GM21526 (cell line): ENCODE results near the gene ZNF292.
"Not testable (repeated sequence)": the region's sequence is repeated elsewhere in the genome, so short reads cannot be mapped to it uniquely, and the experiment has no call there.

Experiments
- ATAC-seq: cut with Tn5 transposase; IDR thresholded peaks from one replicate; pipeline ENCODE4 v1.9.1; 2021; ENCODE audit warnings: moderate library complexity; ENCODE audit not compliant: unreplicated experiment, low FRiP score

Gene ZNF292

GRCh38 chr6:87259791-87260190 lies 104.4 kb downstream of the ZNF292 start:
- ATAC-seq = no peak

- no peak for ATAC-seq
Observed at GRCh38 chr6:87261534-87261933, 106.2 kb downstream of the ZNF292 start.

GRCh38 chr6:87264481-87264880 lies 109.1 kb downstream of the ZNF292 start:
- ATAC-seq = no peak

GRCh38 chr6:87274660-87275274 lies 119.4 kb downstream of the ZNF292 start:
- ATAC-seq = no peak

- ATAC-seq = no peak
Observed at GRCh38 chr6:87276624-87277023, 121.3 kb downstream of the ZNF292 start.

- ATAC-seq = no peak
Observed at GRCh38 chr6:87277123-87277522, 121.8 kb downstream of the ZNF292 start.

GRCh38 chr6:87279196-87279595 lies 123.8 kb downstream of the ZNF292 start:
- no peak for ATAC-seq

- ATAC-seq = no peak
Observed at GRCh38 chr6:87281426-87281825, 126.1 kb downstream of the ZNF292 start.

- ATAC-seq = no peak
Observed at GRCh38 chr6:87282743-87283142, 127.4 kb downstream of the ZNF292 start.

- ATAC-seq = no peak
Observed at GRCh38 chr6:87283461-87283860, 128.1 kb downstream of the ZNF292 start.

- no peak for ATAC-seq
Observed at GRCh38 chr6:87287251-87287650, 131.9 kb downstream of the ZNF292 start.

- no peak for ATAC-seq
Observed at GRCh38 chr6:87289571-87289970, 134.2 kb downstream of the ZNF292 start.

GRCh38 chr6:87291883-87292282 lies 136.5 kb downstream of the ZNF292 start:
- no peak for ATAC-seq

- ATAC-seq = no peak
Observed at GRCh38 chr6:87293526-87293925, 138.2 kb downstream of the ZNF292 start.

GRCh38 chr6:87297119-87297518 lies 141.8 kb downstream of the ZNF292 start:
- ATAC-seq = no peak

GRCh38 chr6:87301277-87301676 lies 145.9 kb downstream of the ZNF292 start:
- not testable (repeated sequence) for ATAC-seq

GRCh38 chr6:87308970-87309369 lies 153.6 kb downstream of the ZNF292 start:
- no peak for ATAC-seq

- ATAC-seq = no peak
Observed at GRCh38 chr6:87312860-87313259, 157.5 kb downstream of the ZNF292 start.
